ENCODE measurements around the gene MIAT.
"Not testable (repeated sequence)": the region's sequence is repeated elsewhere in the genome, so short reads cannot be mapped to it uniquely, and the experiment has no call there.

The MIAT gene

GRCh38 chr22:26701323-26701722 is 43.9 kb downstream of the MIAT start:
- DNase-seq = no peak

- DNase-seq = no peak
Measured at GRCh38 chr22:26702906-26703830, 45.8 kb downstream of the MIAT start.

DNA sequence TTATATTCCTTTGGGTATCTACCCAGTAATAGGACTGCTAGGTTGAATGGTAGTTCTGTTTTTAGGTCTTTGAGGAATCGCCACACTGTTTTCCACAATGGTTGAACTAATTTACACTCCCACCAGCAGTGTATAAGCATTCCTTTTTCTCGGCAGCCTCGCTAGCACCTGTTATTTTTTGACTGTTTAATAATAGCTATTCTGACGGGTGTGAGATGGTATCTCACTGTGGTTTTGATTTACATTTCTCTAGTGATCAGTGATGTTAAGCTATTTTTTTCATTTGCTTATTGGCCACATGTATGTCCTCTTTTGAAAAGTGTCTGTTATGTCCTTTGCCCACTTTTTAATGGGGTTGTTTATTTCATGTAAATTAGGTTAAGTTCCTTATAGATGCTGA is 48.0 kb downstream of the MIAT start:
- DNase-seq = not testable (repeated sequence)

DNA sequence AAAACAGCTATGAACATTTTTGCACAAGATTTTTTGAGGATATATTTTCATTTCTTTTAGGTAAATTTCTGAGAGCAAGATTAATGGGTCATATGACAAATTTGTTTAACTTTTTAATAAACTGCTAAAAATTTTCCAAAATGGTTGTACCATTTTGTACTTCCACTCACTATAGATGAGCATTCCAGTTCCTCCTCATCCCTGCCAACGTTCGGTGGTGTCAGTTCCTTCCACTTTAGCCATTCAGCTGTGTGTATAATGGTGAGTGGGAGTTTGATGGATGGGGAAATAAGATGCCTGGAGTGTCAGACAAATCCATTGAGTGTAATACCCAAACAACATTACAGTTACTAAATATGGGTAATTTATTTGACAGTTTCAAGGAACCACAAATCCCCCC is 49.7 kb downstream of the MIAT start:
- DNase-seq = no peak

DNA sequence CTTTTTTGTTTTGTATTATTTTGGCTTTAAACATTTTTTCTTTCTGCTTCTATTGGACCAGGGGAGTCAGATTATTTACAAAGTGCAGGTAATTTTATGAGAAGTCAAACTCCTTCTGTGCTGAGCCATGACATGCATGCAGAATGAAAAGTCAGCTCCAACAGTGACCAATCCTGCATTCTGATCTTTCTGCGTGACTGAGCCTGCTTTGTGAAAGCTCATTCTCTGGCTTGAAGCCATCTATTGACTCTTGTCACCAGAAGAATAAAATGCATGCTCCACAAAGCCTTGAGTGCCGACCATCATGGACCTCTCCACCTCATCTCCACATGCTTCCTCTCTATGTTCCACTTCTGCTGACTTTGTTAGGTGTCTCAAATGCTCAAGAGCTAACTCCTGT is 50.2 kb downstream of the MIAT start:
- no peak for DNase-seq

DNA sequence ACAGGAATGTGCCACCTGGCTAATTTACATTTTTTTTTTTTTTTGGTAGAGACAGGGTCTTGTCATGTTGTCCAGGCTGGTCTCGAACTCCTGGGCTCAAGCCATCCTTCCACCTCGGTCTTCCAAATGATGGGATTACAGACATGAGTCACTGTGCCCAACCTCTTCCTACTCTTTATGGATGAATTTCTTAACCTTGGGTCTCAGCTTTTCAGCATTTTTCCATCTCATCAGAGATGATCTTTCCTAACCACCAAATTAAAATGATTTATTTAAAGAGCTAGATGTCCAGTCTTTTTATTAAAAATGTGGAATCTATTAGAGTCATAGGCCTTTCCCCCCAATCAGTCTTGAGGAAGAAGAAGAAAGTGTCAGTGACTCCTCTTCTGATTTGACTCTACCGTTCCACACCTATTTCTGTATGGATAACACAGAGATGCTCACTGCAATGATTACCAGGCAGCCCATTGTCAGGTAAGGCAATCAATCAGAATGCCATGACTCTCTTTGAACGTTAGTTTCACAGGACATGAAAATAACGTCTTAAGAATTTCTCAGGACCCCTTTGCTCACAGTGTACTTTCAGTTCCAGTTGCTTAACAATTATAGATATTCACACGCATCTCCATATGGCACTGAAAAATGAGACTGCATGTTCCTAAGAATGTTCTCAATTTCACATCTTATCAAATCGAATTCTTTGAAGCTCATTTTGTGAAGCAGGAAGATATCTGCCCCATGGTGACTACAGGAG is 51.0 kb downstream of the MIAT start:
- no peak for DNase-seq

DNA sequence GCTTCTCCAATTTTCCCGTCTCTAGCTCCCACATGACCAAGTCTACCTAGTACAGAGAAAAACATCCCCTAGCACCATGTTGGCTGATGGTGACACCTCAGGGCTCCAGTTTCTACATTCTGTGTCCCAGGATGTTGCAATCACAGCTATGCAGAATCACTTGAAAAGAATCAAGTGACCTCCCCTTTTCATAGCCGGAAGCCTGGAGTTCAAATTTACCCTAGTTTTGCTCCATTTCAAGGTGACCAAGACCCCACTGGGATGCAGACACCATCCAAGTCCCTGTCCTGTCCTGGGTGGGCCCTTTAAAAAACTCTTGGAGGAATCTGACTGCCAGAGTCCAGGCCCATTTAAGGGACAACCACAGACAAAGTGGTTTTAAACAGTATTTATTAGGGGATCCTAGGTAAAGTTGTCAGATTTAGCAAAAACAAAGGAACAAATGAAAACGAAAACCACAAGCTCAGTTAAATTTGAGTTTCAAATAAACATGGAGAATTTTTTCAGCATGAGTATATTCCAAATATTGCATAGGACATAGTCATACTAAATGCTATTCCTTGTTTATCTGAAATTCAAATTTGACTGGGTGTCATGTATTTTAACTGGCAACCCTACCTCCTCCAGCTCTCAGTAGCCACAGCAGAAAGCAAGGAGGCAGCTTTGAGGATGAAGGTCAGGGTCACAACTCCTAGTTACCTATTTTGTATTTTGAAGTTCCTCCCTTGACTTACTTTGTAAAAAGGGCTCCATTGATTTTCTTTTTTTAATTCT is 52.4 kb downstream of the MIAT start:
- no peak for DNase-seq

- no peak for DNase-seq
Measured at GRCh38 chr22:26711205-26711963, 54.0 kb downstream of the MIAT start.

DNA sequence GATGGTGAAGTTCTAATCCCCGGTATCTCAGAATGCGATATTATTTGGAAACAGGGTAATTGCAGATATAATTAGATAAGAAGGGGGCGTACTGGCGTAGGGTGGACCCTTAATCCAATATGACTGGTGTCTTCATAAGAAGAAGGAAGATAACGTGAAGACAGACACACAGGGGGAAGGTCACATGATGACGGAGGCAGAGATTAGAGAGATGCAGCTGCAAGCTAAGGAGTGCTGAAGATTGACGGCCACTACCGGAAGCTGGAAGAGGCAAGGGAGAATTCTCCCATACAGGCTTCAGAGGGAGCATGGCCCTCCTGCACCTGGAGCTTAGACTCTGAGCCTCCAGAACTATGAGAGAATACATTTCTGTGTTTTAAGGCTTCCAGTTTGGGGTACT is 54.8 kb downstream of the MIAT start:
- DNase-seq = no peak

GRCh38 chr22:26713823-26714449 is 56.5 kb downstream of the MIAT start:
- DNase-seq = no peak

DNA sequence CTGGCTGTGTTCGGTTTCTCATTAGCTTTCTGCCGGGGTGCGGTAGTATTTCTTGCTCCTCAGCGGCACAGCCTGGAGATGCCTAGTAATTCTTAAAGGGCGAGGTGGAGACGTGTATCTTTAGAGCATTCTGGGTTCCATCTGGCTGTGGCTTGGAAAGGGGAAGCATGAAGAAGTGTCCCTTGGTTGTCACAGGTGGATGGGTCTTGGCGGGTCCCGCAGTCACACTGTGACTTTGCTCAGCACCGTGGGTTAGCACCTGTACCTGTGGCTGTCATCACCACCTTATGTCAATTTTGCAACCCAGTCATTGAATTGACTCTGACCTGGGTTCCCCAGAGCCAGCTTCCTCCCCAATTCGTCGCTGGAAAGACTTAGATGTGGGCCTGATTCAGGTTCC is 57.6 kb downstream of the MIAT start:
- DNase-seq = no peak

GRCh38 chr22:26715392-26715936 is 58.1 kb downstream of the MIAT start:
- no peak for DNase-seq

DNA sequence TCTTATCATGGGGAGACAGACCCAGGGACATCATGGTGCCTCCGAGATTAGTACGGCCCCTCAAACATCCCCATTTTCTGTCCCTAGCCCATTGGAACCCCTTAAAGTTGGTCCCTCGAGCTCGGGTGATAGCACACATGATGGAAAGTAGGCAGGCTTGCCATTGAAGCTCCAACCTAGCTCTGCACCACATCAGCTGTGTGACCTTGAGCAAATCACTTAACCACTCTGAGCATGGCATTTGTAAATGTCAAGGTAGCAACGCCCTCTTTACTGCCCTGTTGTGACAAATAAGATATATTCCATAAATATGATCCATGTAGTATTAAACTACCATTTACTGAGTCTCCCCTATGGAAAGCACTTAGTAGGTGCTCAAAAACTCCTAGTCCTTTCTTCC is 61.1 kb downstream of the MIAT start:
- no peak for DNase-seq

GRCh38 chr22:26718905-26719304 is 61.5 kb downstream of the MIAT start:
- no peak for DNase-seq

DNA sequence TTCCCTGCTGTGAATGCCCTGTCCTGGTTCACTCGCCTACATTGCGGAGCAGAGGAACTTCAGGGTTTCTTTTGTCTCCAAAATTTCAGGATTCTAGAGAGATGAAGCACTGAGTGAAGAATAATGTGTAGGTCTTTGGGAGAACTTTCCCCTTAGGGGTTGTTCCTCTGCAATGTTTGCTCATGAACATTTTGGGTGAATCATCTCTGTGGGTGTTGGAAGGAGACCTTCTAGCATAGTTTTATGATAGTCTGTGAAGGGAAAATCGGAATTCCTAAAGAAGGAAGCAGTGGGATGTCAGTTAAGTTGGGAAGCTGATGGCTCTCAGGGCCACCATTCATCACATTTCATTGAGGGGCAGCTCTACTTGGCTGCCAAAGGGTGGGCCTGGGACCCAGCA is 64.8 kb downstream of the MIAT start:
- DNase-seq = no peak

- no peak for DNase-seq
Measured at GRCh38 chr22:26724414-26724813, 67.0 kb downstream of the MIAT start.

- no peak for DNase-seq
Measured at GRCh38 chr22:26725012-26725676, 67.8 kb downstream of the MIAT start.
